SK-N-SH (cell line): ENCODE results near the gene CACNG5. TPM values are rescaled to one million over a fixed set of nuclear protein-coding genes. Genes with fewer than 3 reads are reported as not detected.

ENCODE experiments used
- CTCF ChIA-PET: fragments of 300-600, 350-600 bp; formaldehyde crosslinking; extraction: SDS; loops from one replicate; lab custom pipeline; 2021; lab: Yijun Ruan, JAX
- POLR2A ChIA-PET: fragments of 350-600 bp; sonication (Branson Sonifier 250); formaldehyde crosslinking; extraction: SDS; loops from one replicate; lab custom pipeline; 2020; ENCODE audit warnings: antibody characterized with exemption, inconsistent platforms; lab: Yijun Ruan, JAX
- DNase-seq: peaks from one replicate; pipeline ENCODE4 v3.0.0; 2012
- H2AFZ ChIP-seq: fragments of 200-600 bp; sonication (generic); 2 replicates; pipeline ENCODE4 v1.8.1; 2016; ENCODE audit warnings: antibody characterized with exemption, mild to moderate bottlenecking, low read depth
- H3F3A ChIP-seq: fragments of 200-600 bp; sonication (generic); replicated peaks from 2 replicates; pipeline ENCODE3; 2016; ENCODE audit warnings: antibody characterized with exemption, mild to moderate bottlenecking; ENCODE audit not compliant: insufficient read depth
- H3K27ac ChIP-seq, 2 experiments: fragments of 200-500 bp in 1 of 2; fragments of 200-600 bp in 1 of 2; sonication (Bioruptor generic) in 1 of 2; sonication (generic), shearing (Covaris generic) in 1 of 2; 2 replicates each; pipeline versions ENCODE4 v1.5.1 to v1.6.1; 2014 to 2016; ENCODE audit warnings: low read depth in 2 of 2, inconsistent platforms in 1 of 2, low read length in 1 of 2, mild to moderate bottlenecking in 1 of 2, mixed read lengths in 1 of 2
- H3K27me3 ChIP-seq: fragments of 200-600 bp; sonication (generic), shearing (Covaris generic); 2 replicates; pipeline ENCODE4 v1.6.1; 2016; ENCODE audit warnings: mixed run types; ENCODE audit not compliant: insufficient read depth
- H3K36me3 ChIP-seq, 2 experiments: fragments of 200-500 bp in 1 of 2; fragments of 200-600 bp in 1 of 2; sonication (Bioruptor generic) in 1 of 2; sonication (generic) in 1 of 2; replicated peaks in 1 of 2; 2 replicates each; pipeline versions ENCODE3 to v1.5.1; 2014 to 2016; ENCODE audit warnings: low read length in 1 of 2, mild to moderate bottlenecking in 1 of 2; ENCODE audit not compliant: insufficient read depth in 2 of 2, control insufficient read depth in 1 of 2
- H3K4me1 ChIP-seq, 2 experiments: fragments of 200-500 bp in 1 of 2; fragments of 200-600 bp in 1 of 2; sonication (Bioruptor generic) in 1 of 2; sonication (generic), shearing (Covaris generic) in 1 of 2; 2 replicates each; pipeline versions ENCODE4 v1.5.1 to v1.6.1; 2014 to 2016; ENCODE audit warnings: low read depth in 1 of 2, low read length in 1 of 2, mixed run types in 1 of 2; ENCODE audit not compliant: insufficient read depth in 2 of 2, control insufficient read depth in 1 of 2
- H3K4me2 ChIP-seq: fragments of 200-600 bp; sonication (generic), shearing (Covaris generic); 2 replicates; pipeline ENCODE4 v1.6.1; 2017; ENCODE audit warnings: mixed run types
- H3K4me3 ChIP-seq, 2 experiments: fragments of 200-500 bp in 1 of 2; fragments of 200-600 bp in 1 of 2; sonication (Bioruptor generic) in 1 of 2; sonication (generic), shearing (Covaris generic) in 1 of 2; 2 replicates each; pipeline versions ENCODE4 v1.5.1 to v1.8.1; 2014 to 2016; ENCODE audit warnings: low read depth in 2 of 2, inconsistent platforms in 1 of 2, low read length in 1 of 2, mild to moderate bottlenecking in 1 of 2, mixed read lengths in 1 of 2, moderate library complexity in 1 of 2
- H3K79me2 ChIP-seq: fragments of 200-600 bp; sonication (generic); 2 replicates; pipeline ENCODE4 v1.8.1; 2017; ENCODE audit warnings: mild to moderate bottlenecking; ENCODE audit not compliant: insufficient read depth
- H3K9ac ChIP-seq: fragments of 200-600 bp; sonication (generic); 2 replicates; pipeline ENCODE4 v1.6.1; 2017; ENCODE audit warnings: mixed run types
- H3K9me2 ChIP-seq: fragments of 200-600 bp; sonication (generic); 2 replicates; pipeline ENCODE4 v1.6.1; 2017; ENCODE audit warnings: mixed run types
- H3K9me3 ChIP-seq: fragments of 200-600 bp; sonication (generic); 2 replicates; pipeline ENCODE4 v1.6.1; 2017; ENCODE audit warnings: mixed run types, mild to moderate bottlenecking, moderate library complexity
- H4K20me1 ChIP-seq: fragments of 200-600 bp; sonication (generic); 2 replicates; pipeline ENCODE4 v1.6.1; 2017; ENCODE audit warnings: mild to moderate bottlenecking, mixed run types; ENCODE audit not compliant: insufficient read depth
- FOXJ3 ChIP-seq: sonication (generic); formaldehyde crosslinking; IDR thresholded peaks from 2 replicates; pipeline ENCODE4 v1.5.1; 2020; ENCODE audit warnings: mild to moderate bottlenecking, missing genetic modification reagents
- GABPA ChIP-seq: IDR thresholded peaks from 2 replicates; pipeline ENCODE4 v1.4.0; 2012; ENCODE audit warnings: low read depth, mild to moderate bottlenecking
- GATA2 ChIP-seq: sonication (generic); formaldehyde crosslinking; IDR thresholded peaks from 2 replicates; pipeline ENCODE4 v1.5.0; 2020; ENCODE audit warnings: mild to moderate bottlenecking, missing genetic modification reagents
- JUND ChIP-seq: IDR thresholded peaks from 2 replicates; pipeline ENCODE4 v1.4.0; 2012
- MAX ChIP-seq: IDR thresholded peaks from 2 replicates; pipeline ENCODE4 v1.4.0; 2012; ENCODE audit warnings: low read depth
- MEF2A ChIP-seq: IDR thresholded peaks from 2 replicates; pipeline ENCODE4 v1.4.0; 2012; ENCODE audit warnings: low read depth, borderline replicate concordance
- MXI1 ChIP-seq: IDR thresholded peaks from 2 replicates; pipeline ENCODE4 v1.6.1; 2012; ENCODE audit warnings: mild to moderate bottlenecking, low read depth, low read length, improper control_type of control experiment
- NFIC ChIP-seq: IDR thresholded peaks from 2 replicates; pipeline ENCODE4 v1.4.0; 2012; ENCODE audit warnings: borderline replicate concordance
- REST ChIP-seq: IDR thresholded peaks from 2 replicates; pipeline ENCODE4 v1.6.1; 2012; ENCODE audit warnings: mild to moderate bottlenecking, low read depth, low read length, moderate library complexity
- RXRA ChIP-seq: IDR thresholded peaks from 2 replicates; pipeline ENCODE4 v1.4.0; 2012; ENCODE audit warnings: low read depth, mild to moderate bottlenecking, borderline replicate concordance
- TEAD4 ChIP-seq: IDR thresholded peaks from 2 replicates; pipeline ENCODE4 v1.4.0; 2012; ENCODE audit warnings: mild to moderate bottlenecking, borderline replicate concordance; ENCODE audit not compliant: insufficient read depth
- USF1 ChIP-seq: IDR thresholded peaks from 2 replicates; pipeline ENCODE4 v1.4.0; 2012; ENCODE audit warnings: low read depth, borderline replicate concordance
- USF2 ChIP-seq: fragments of 150-350 bp; IDR thresholded peaks from 2 replicates; pipeline ENCODE4 v1.6.1; 2017; ENCODE audit warnings: antibody characterized with exemption, low read length, low read depth, borderline replicate concordance
- WGBS: methylation state at CpG from one replicate; pipeline ENCODE4 v1.1.6; 2017; ENCODE audit warnings: low lambda C conversion rate; 5-methylcytosine and 5-hydroxymethylcytosine counted together
- polyA plus RNA-seq, 3 experiments: library from polyadenylated mRNA; depleted of rRNA; stranded (reverse); fragments of >200 nt; gene quantifications; 2 replicates each; pipeline ENCODE4 v1.2.3, GENCODE V29; 2012
- TF ChIP-seq, protein P1 (sequence below): IDR thresholded peaks from 2 replicates; pipeline ENCODE4 v1.4.0; 2012; ENCODE audit warnings: low read depth, borderline replicate concordance

The CACNG5 gene
- polyA plus RNA-seq, 1 of the 3 experiments (the other 2 are of a cell fraction): 0.10 TPM

DNA sequence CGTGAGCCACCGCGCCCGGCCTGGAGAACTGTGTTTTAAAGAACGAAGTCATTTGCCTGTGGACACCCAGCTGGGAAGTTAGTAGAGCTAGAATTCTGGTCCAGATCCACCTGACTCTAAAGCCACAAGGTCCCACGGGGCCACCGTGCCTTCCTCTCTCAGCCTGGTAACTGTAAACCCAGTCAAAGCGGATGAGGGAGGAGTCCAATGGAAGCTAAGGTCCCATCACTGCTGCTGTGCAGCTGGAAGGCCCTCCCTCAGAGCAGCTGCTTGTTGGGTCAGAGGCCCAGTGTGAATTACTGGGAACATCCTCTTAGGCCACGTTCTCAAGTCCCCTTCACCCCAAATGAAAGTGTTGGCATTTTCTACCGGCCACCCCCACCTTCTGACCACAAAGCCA lies 48.8 kb upstream of the CACNG5 start:
- TF ChIP-seq USF2 (no peak), GABPA (no peak), JUND (no peak), GATA2 (CRISPR knock-in tag) (no peak), MEF2A (no peak), REST (no peak), TEAD4 (no peak), RXRA (no peak), MAX (no peak), FOXJ3 (no peak), MXI1 (no peak), NFIC (no peak), USF1 (no peak)
- TF ChIP-seq, protein P1, sequence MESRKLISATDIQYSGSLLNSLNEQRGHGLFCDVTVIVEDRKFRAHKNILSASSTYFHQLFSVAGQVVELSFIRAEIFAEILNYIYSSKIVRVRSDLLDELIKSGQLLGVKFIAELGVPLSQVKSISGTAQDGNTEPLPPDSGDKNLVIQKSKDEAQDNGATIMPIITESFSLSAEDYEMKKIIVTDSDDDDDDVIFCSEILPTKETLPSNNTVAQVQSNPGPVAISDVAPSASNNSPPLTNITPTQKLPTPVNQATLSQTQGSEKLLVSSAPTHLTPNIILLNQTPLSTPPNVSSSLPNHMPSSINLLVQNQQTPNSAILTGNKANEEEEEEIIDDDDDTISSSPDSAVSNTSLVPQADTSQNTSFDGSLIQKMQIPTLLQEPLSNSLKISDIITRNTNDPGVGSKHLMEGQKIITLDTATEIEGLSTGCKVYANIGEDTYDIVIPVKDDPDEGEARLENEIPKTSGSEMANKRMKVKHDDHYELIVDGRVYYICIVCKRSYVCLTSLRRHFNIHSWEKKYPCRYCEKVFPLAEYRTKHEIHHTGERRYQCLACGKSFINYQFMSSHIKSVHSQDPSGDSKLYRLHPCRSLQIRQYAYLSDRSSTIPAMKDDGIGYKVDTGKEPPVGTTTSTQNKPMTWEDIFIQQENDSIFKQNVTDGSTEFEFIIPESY: no peak
- H3K36me3 ChIP-seq: peaks cover 65 to 71% of the 10 kb centered on the region in 2 experiments

More for the DNA sequence above, 48.8 kb upstream of the CACNG5 start:
- Histone ChIP-seq H3K79me2 (no peaks in the 10 kb centered on the region), H3K27ac (no peak overlapping the region), H3K27me3 (no peaks in the 10 kb centered on the region), H2AFZ (no peak overlapping the region), H3K4me2 (no peak overlapping the region), H3K9me3 (no peaks in the 10 kb centered on the region), H3K4me3 (no peak overlapping the region), H3K4me1 (peaks cover 0 to 21% of the 10 kb centered on the region in 2 experiments; a peak in 1 of 4 replicates), H3F3A (peaks cover 3% of the 10 kb centered on the region), H3K9me2 (no peaks in the 10 kb centered on the region), H4K20me1 (0 out of 2 replicates have a peak, but pooled peaks cover 5% of the 10 kb centered on the region), H3K9ac (no peak overlapping the region)
- no peak for DNase-seq
- CTCF ChIA-PET: interaction anchor here (0.6 to 0.7 kb wide), 2 partner anchors 39 to 114 kb away, joined by 3 read pairs; no protein-coding TSS in a partner anchor
- 98% methylated on average over 10 of the region's 10 CpGs for WGBS
- POLR2A ChIA-PET: no interaction called here
